H1 (cell line): Measurements from ENCODE around the gene TMED4. TPM values are rescaled to one million over a fixed set of nuclear protein-coding genes. Genes with fewer than 3 reads are reported as not detected.
A peak's percentile ranks its signal among the peaks of the same experiment; 100 is the strongest.

Experiments
- CTCF ChIA-PET: fragments of 300-600 bp; sonication (Branson Sonifier 250); formaldehyde crosslinking; loops from one replicate; lab custom pipeline; 2021; ENCODE audit not compliant: partially characterized antibody; lab: Charles Lee
- POLR2A ChIA-PET: fragments of 300-600 bp; sonication (Branson Sonifier 250); formaldehyde crosslinking; loops from one replicate; lab custom pipeline; 2021; ENCODE audit warnings: inconsistent platforms; ENCODE audit not compliant: partially characterized antibody; lab: Charles Lee
- DNase-seq, 2 experiments: peaks; one replicate each; pipeline versions ENCODE4 v3.0.0 to v3.0.0-alpha.2; 2010 to 2022; ENCODE audit warnings: low spot score in 2 of 2, low read depth in 1 of 2, mixed read lengths in 1 of 2
- FAIRE-seq: peaks from 2 replicates; lab custom pipeline; 2011; peaks lifted over from hg19 to GRCh38; lab: Jason Lieb, UNC
- H2AFZ ChIP-seq: 2 replicates; pipeline ENCODE4 v1.8.1; 2012; ENCODE audit warnings: low read length, inconsistent platforms
- H2AK5ac ChIP-seq: 2 replicates; pipeline ENCODE4 v1.6.1; 2013; ENCODE audit warnings: low read depth, low read length
- H2BK120ac ChIP-seq: replicated peaks from 2 replicates; pipeline ENCODE3; 2013; ENCODE audit warnings: low read depth, low read length, inconsistent platforms
- H2BK12ac ChIP-seq: 2 replicates; pipeline ENCODE4 v1.6.1; 2013; ENCODE audit warnings: low read depth, low read length
- H2BK15ac ChIP-seq: 2 replicates; pipeline ENCODE4 v1.6.1; 2013; ENCODE audit warnings: low read length
- H2BK20ac ChIP-seq: 2 replicates; pipeline ENCODE4 v1.6.1; 2013; ENCODE audit warnings: low read length
- H2BK5ac ChIP-seq: 2 replicates; pipeline ENCODE4 v1.6.1; 2013; ENCODE audit warnings: low read depth, low read length
- H3K14ac ChIP-seq: 2 replicates; pipeline ENCODE4 v1.6.1; 2013; ENCODE audit warnings: inconsistent platforms; ENCODE audit not compliant: insufficient read length
- H3K18ac ChIP-seq: 2 replicates; pipeline ENCODE4 v1.6.1; 2013; ENCODE audit warnings: low read length; ENCODE audit errors: extremely low read depth
- H3K23ac ChIP-seq: 2 replicates; pipeline ENCODE4 v1.6.1; 2013; ENCODE audit warnings: inconsistent platforms; ENCODE audit not compliant: insufficient read length
- H3K23me2 ChIP-seq: 2 replicates; pipeline ENCODE4 v1.6.1; 2013; ENCODE audit warnings: low read depth, low read length
- H3K27ac ChIP-seq: 2 replicates; pipeline ENCODE4 v1.6.1; 2011; ENCODE audit warnings: low read depth, low read length, inconsistent platforms
- H3K27me3 ChIP-seq, 4 experiments: replicated peaks in 1 of 4; 1 replicate in 1 of 4; 2 replicates in 3 of 4; pipeline versions ENCODE4 v1.6.1 to v1.8.1; 2011 to 2013; ENCODE audit warnings: low read length in 3 of 4, mild to moderate bottlenecking in 3 of 4, inconsistent platforms in 2 of 4, mixed read lengths in 2 of 4, moderate library complexity in 1 of 4; ENCODE audit not compliant: control insufficient read depth in 3 of 4, insufficient read depth in 3 of 4; ENCODE audit errors: extremely low read depth in 1 of 4
- H3K36me3 ChIP-seq, 4 experiments: 2 replicates each; pipeline versions ENCODE4 v1.6.1 to v1.8.1; 2011 to 2013; ENCODE audit warnings: mild to moderate bottlenecking in 4 of 4, low read length in 3 of 4, moderate library complexity in 2 of 4, control low read depth in 1 of 4, inconsistent platforms in 1 of 4; ENCODE audit not compliant: insufficient read depth in 4 of 4, control insufficient read depth in 2 of 4
- H3K4ac ChIP-seq: replicated peaks from 2 replicates; pipeline ENCODE3; 2013; ENCODE audit warnings: low read length, low read depth, mixed read lengths, inconsistent platforms; ENCODE audit not compliant: insufficient read length
- H3K4me1 ChIP-seq, 4 experiments: replicated peaks in 1 of 4; 1 replicate in 1 of 4; 2 replicates in 3 of 4; pipeline versions ENCODE4 v1.6.1 to v1.8.1; 2011 to 2013; ENCODE audit warnings: low read length in 3 of 4, inconsistent platforms in 2 of 4, mixed read lengths in 1 of 4; ENCODE audit not compliant: insufficient read depth in 4 of 4, control insufficient read depth in 3 of 4
- H3K4me2 ChIP-seq, 2 experiments: 2 replicates each; pipeline versions ENCODE4 v1.6.1 to v1.8.1; 2011 to 2013; ENCODE audit warnings: low read depth in 2 of 2, low read length in 2 of 2, control low read depth in 1 of 2, inconsistent platforms in 1 of 2, mild to moderate bottlenecking in 1 of 2; ENCODE audit not compliant: insufficient read depth in 1 of 2
- H3K4me3 ChIP-seq, 4 experiments: fragments of 200-600, 300-600 bp in 1 of 4; sonication (generic), shearing (Covaris generic), sonication (Bioruptor Twin) in 1 of 4; 2 replicates each; pipeline versions ENCODE4 v1.5.1 to v1.8.1; 2011 to 2016; ENCODE audit warnings: low read length in 4 of 4, low read depth in 3 of 4, control low read depth in 2 of 4, inconsistent platforms in 2 of 4, mild to moderate bottlenecking in 2 of 4, mixed read lengths in 1 of 4, moderate library complexity in 1 of 4; ENCODE audit not compliant: insufficient read depth in 2 of 4; ENCODE audit errors: extremely low read depth in 1 of 4
- H3K56ac ChIP-seq: replicated peaks from 2 replicates; pipeline ENCODE3; 2013; ENCODE audit warnings: low read depth, mild to moderate bottlenecking, mixed read lengths, low read length, inconsistent platforms; ENCODE audit not compliant: insufficient read length
- H3K79me1 ChIP-seq: 2 replicates; pipeline ENCODE4 v1.6.1; 2013; ENCODE audit warnings: low read depth, low read length, control low read depth
- H3K79me2 ChIP-seq, 2 experiments: 2 replicates each; pipeline versions ENCODE4 v1.6.1 to v1.8.1; 2012 to 2013; ENCODE audit warnings: low read length in 2 of 2, mild to moderate bottlenecking in 2 of 2, inconsistent platforms in 1 of 2; ENCODE audit not compliant: insufficient read depth in 2 of 2, control insufficient read depth in 1 of 2
- H3K9ac ChIP-seq, 4 experiments: replicated peaks in 1 of 4; 1 replicate in 1 of 4; 2 replicates in 3 of 4; pipeline versions ENCODE4 v1.6.1 to v1.8.1; 2011 to 2013; ENCODE audit warnings: low read depth in 3 of 4, low read length in 3 of 4, control low read depth in 2 of 4, mild to moderate bottlenecking in 2 of 4, moderate library complexity in 2 of 4, inconsistent platforms in 1 of 4; ENCODE audit errors: extremely low read depth in 1 of 4
- H3K9me3 ChIP-seq, 2 experiments: 2 replicates each; pipeline versions ENCODE4 v1.6.1 to v1.8.1; 2012 to 2013; ENCODE audit warnings: mild to moderate bottlenecking in 2 of 2, moderate library complexity in 2 of 2, control low read depth in 1 of 2, inconsistent platforms in 1 of 2, low read depth in 1 of 2, low read length in 1 of 2, mixed read lengths in 1 of 2; ENCODE audit not compliant: insufficient read depth in 2 of 2
- H4K20me1 ChIP-seq, 2 experiments: replicated peaks in 1 of 2; 2 replicates each; pipeline versions ENCODE3 to v1.8.1; 2011 to 2013; ENCODE audit warnings: inconsistent platforms in 2 of 2, low read length in 2 of 2, mild to moderate bottlenecking in 1 of 2; ENCODE audit not compliant: insufficient read depth in 2 of 2, control insufficient read depth in 1 of 2
- H4K5ac ChIP-seq: 2 replicates; pipeline ENCODE4 v1.6.1; 2013; ENCODE audit warnings: low read length, low read depth, mixed read lengths, inconsistent platforms; ENCODE audit not compliant: insufficient read length
- H4K8ac ChIP-seq: 2 replicates; pipeline ENCODE4 v1.8.0; 2013; ENCODE audit warnings: mild to moderate bottlenecking, moderate library complexity, low read length, inconsistent platforms; ENCODE audit not compliant: insufficient read depth; ENCODE audit errors: extremely low read depth
- H4K91ac ChIP-seq: replicated peaks from 2 replicates; pipeline ENCODE3; 2013; ENCODE audit warnings: low read length, mixed read lengths, inconsistent platforms; ENCODE audit not compliant: insufficient read length
- CBX8 ChIP-seq: fragments of 300-800, 300-1000 bp; sonication (generic); IDR thresholded peaks from 2 replicates; pipeline ENCODE4 v1.7.1; 2016; ENCODE audit warnings: low read depth, low read length, borderline replicate concordance
- FOSL1 ChIP-seq: IDR thresholded peaks from 2 replicates; pipeline ENCODE4 v1.6.1; 2011; ENCODE audit warnings: mild to moderate bottlenecking, low read depth, low read length, moderate library complexity; ENCODE audit not compliant: insufficient read depth
- GTF2F1 ChIP-seq: IDR thresholded peaks from 2 replicates; pipeline ENCODE4 v1.6.1; 2012; ENCODE audit warnings: low read depth, low read length, improper control_type of control experiment, borderline replicate concordance
- JUN ChIP-seq: IDR thresholded peaks from 2 replicates; pipeline ENCODE4 v1.6.1; 2011; ENCODE audit warnings: low read depth, mild to moderate bottlenecking, improper control_type of control experiment, low read length
- POLR2A ChIP-seq, 2 experiments: IDR thresholded peaks; 1 replicate in 1 of 2; 2 replicates in 1 of 2; pipeline ENCODE4 v1.6.1; 2011; ENCODE audit warnings: low read depth in 2 of 2, low read length in 2 of 2, mild to moderate bottlenecking in 2 of 2; ENCODE audit errors: control extremely low read depth in 1 of 2
- POU5F1 ChIP-seq: IDR thresholded peaks from 2 replicates; pipeline ENCODE4 v1.6.1; 2011; ENCODE audit warnings: low read depth, mild to moderate bottlenecking, low read length, moderate library complexity
- SUZ12 ChIP-seq: fragments of 200-600 bp; sonication (generic); IDR thresholded peaks from 2 replicates; pipeline ENCODE4 v1.6.1; 2012; ENCODE audit warnings: mild to moderate bottlenecking, inconsistent platforms, low read length, moderate library complexity, mixed read lengths
- TAF7 ChIP-seq: optimal IDR thresholded peaks from 2 replicates; pipeline ENCODE3; 2011; ENCODE audit warnings: low read depth, mild to moderate bottlenecking, inconsistent platforms, low read length, moderate library complexity, borderline replicate concordance
- whole genome bisulfite sequencing, 2 experiments: shearing (Covaris generic) in 1 of 2; methylation state at CpG; one replicate each; pipeline versions ENCODE4 v1.1.6 to v1.1.7; 2013 to 2015; ENCODE audit warnings: low lambda C conversion rate in 2 of 2, mixed read lengths in 2 of 2, inconsistent platforms in 1 of 2, low coverage in 1 of 2, missing lambda C conversion rate in 1 of 2; ENCODE audit not compliant: insufficient replicate concordance in 2 of 2, insufficient coverage in 1 of 2, insufficient read length in 1 of 2; ENCODE audit errors: extremely low coverage in 1 of 2, missing lambda C conversion rate in 1 of 2; 5-methylcytosine and 5-hydroxymethylcytosine counted together
- polyA plus RNA-seq, 7 experiments: library from polyadenylated mRNA; depleted of rRNA in 3 of 7; stranded (reverse) in 5 of 7; unstranded in 2 of 7; fragments of >200 nt in 5 of 7; fragments of 200-250 nt in 2 of 7; gene quantifications; 1 replicate in 5 of 7; 2 replicates in 1 of 7; 4 replicates in 1 of 7; pipeline versions ENCODE4 v1.2.1 to v1.2.3, GENCODE V29; 2011 to 2013; ENCODE audit warnings: missing spikeins in 2 of 7, mixed read lengths in 2 of 7
- total RNA-seq: library from RNA; stranded (reverse); fragmentation: NEBNext Ultra II Directional; extraction: Animal tissue kit (Norgen Biotek cat#: 25700); gene quantifications from 2 replicates; pipeline ENCODE4 v1.2.1, GENCODE V29; 2021

TMED4 gene
- total and polyA plus RNA-seq, 2 of the 8 experiments (the other 6 are each of a cell fraction or from before 2014, with no cell fraction given): 44.9 to 76.7 TPM

GRCh38 chr7:44561962-44562621, 19.9 kb downstream of the TMED4 start:
- ChIA-PET CTCF (interaction anchor here (0.6 to 10.2 kb wide), 3 partner anchors 13 to 295 kb away, joined by 3 to 98 read pairs (median 4); partner anchors contain the start of gene NPC1L1), POLR2A (interaction anchor here (1.0 to 8.3 kb wide), 8 partner anchors 9 to 213 kb away, joined by 3 to 89 read pairs (median 4); partner anchors contain the start of genes DDX56 and NUDCD3)
- DNase-seq: no peak

More at GRCh38 chr7:44561962-44562621, 19.9 kb downstream of the TMED4 start:
- Histone ChIP-seq H3K4me3 (no peak overlapping the region), H4K5ac (no peak overlapping the region), H3K79me1 (no peaks in the 10 kb centered on the region), H3K9ac (no peak overlapping the region), H2BK120ac (no peak overlapping the region), H2BK12ac (no peak overlapping the region), H3K36me3 (peaks cover 6 to 19% (median 14%) of the 10 kb centered on the region in 4 experiments; a peak in 7 of 8 replicates), H3K18ac (no peak overlapping the region), H3K4me1 (no peaks in the 10 kb centered on the region; a peak in 1 of 7 replicates), H4K91ac (no peak overlapping the region), H3K79me2 (no peaks in the 10 kb centered on the region; a peak in 1 of 4 replicates), H4K8ac (no peak overlapping the region), H3K56ac (no peak overlapping the region), H3K27ac (no peak overlapping the region), H3K23me2 (no peaks in the 10 kb centered on the region), H3K23ac (no peak overlapping the region), H3K27me3 (no peaks in the 10 kb centered on the region; a peak in 1 of 7 replicates), H3K14ac (no peak overlapping the region), H3K9me3 (no peaks in the 10 kb centered on the region), H4K20me1 (peaks cover 0 to 14% of the 10 kb centered on the region in 2 experiments), H3K4me2 (no peak overlapping the region), H2AK5ac (no peak overlapping the region), H3K4ac (no peak overlapping the region), H2BK15ac (no peak overlapping the region), H2BK5ac (no peak overlapping the region), H2AFZ (no peak overlapping the region), H2BK20ac (no peak overlapping the region)
- FAIRE-seq: no peak
- WGBS, 2 experiments: 94% methylated on average over 7 of the region's 7 CpGs; no CpG with 5 or more reads in 1 of the 2 experiments
- TF ChIP-seq POLR2A (IDR thresholded peaks at IDR 0.05; ENCODE audit: control extremely low read depth in 1 of 2, low read depth in 2 of 2, low read length in 2 of 2) (peak in 1 of 2 experiments; percentile 36; a peak in 1 of 3 replicates), POU5F1 (no peak), FOSL1 (no peak), TAF7 (no peak), SUZ12 (no peak), CBX8 (no peak), JUN (no peak), GTF2F1 (no peak)
